HL-60 (cell line): Measurements from ENCODE around the gene AKR1C2.

ENCODE experiments used
- CTCF ChIP-seq: IDR thresholded peaks from one replicate; pipeline ENCODE4 v1.5.1; 2011; ENCODE audit warnings: low read length, control low read depth, inconsistent platforms; ENCODE audit not compliant: insufficient read depth
- POLR2AphosphoS5 ChIP-seq: IDR thresholded peaks from 2 replicates; pipeline ENCODE4 v1.6.1; 2012; ENCODE audit warnings: low read depth
- REST ChIP-seq: IDR thresholded peaks from 2 replicates; pipeline ENCODE4 v1.6.1; 2012; ENCODE audit warnings: low read depth; ENCODE audit not compliant: insufficient replicate concordance
- SPI1 ChIP-seq: IDR thresholded peaks from 2 replicates; pipeline ENCODE4 v1.6.1; 2012; ENCODE audit warnings: low read depth, mild to moderate bottlenecking, borderline replicate concordance

- TF ChIP-seq CTCF (no peak), REST (no peak), POLR2AphosphoS5 (no peak), SPI1 (no peak)
These were observed 1.5 kb downstream of the AKR1C2 start for GRCh38 chr10:5002013-5002727.
